ENCODE data around the gene LHX4. TPM values are rescaled to one million over a fixed set of nuclear protein-coding genes. Genes with fewer than 3 reads are reported as not detected.

LHX4 gene
- total and polyA plus RNA-seq, 5 donors: 0.02 TPM; not detected in 4

GRCh38 chr1:180262628-180263488 is 32.8 kb downstream of the LHX4 start:
- no peak for ATAC-seq
- H3K4me3 ChIP-seq (ENCODE audit: low read length): no peak overlapping the region
- DNase-seq: no peak
- H3K4me1 ChIP-seq (ENCODE audit: control insufficient read depth, insufficient read depth, low read length): no peaks in the 10 kb centered on the region
- H3K27ac ChIP-seq (ENCODE audit: low read length): no peak overlapping the region
- H3K9me3 ChIP-seq (ENCODE audit: control insufficient read depth, low read length): no peaks in the 10 kb centered on the region
- WGBS: 73% methylated on average over 12 of the region's 12 CpGs
- H3K27me3 ChIP-seq (ENCODE audit: control insufficient read depth, insufficient read depth): no peaks in the 10 kb centered on the region
- intact Hi-C loops (cut with DNase I): no loop called here

GRCh38 chr1:180264595-180264994 is 34.5 kb downstream of the LHX4 start:
- no peak overlapping the region for H3K4me3 ChIP-seq (ENCODE audit: low read length)
- H3K4me1 ChIP-seq (ENCODE audit: control insufficient read depth, insufficient read depth, low read length): no peaks in the 10 kb centered on the region
- no peaks in the 10 kb centered on the region for H3K9me3 ChIP-seq (ENCODE audit: control insufficient read depth, low read length)
- DNase-seq (no peak), ATAC-seq (no peak)
- intact Hi-C loops (cut with DNase I): no loop called here
- 66% methylated on average over 2 of the region's 2 CpGs for WGBS
- H3K27me3 ChIP-seq (ENCODE audit: control insufficient read depth, insufficient read depth): no peaks in the 10 kb centered on the region
- no peak overlapping the region for H3K27ac ChIP-seq (ENCODE audit: low read length)

DNA sequence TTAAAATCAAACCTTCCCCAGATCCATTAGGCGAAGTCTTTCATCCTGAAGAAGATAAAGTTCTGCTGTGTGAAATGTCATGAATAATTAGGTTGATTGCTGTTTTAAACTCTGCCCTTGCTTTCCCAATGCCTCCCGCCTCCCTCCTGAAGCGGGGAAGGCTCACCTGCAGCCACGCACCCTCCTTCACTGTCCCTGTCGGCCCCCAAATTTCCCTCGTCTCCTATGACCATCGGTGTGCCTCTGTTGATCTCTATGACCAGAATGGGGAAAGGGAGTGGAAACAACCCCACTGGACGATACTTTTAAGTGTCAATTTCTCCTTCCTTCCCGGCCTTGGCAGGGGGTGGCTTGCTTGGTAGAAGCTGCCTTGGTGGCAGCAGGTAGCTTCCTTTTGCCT is 35.1 kb downstream of the LHX4 start:
- ATAC-seq (no peak), DNase-seq (no peak)
- no peaks in the 10 kb centered on the region for H3K9me3 ChIP-seq (ENCODE audit: control insufficient read depth, low read length)
- H3K4me3 ChIP-seq (ENCODE audit: low read length): no peak overlapping the region
- no peaks in the 10 kb centered on the region for H3K27me3 ChIP-seq (ENCODE audit: control insufficient read depth, insufficient read depth)
- H3K27ac ChIP-seq (ENCODE audit: low read length): no peak overlapping the region
- WGBS: 80% methylated on average over 9 of the region's 9 CpGs
- intact Hi-C loops (cut with DNase I): no loop called here
- H3K4me1 ChIP-seq (ENCODE audit: control insufficient read depth, insufficient read depth, low read length): no peaks in the 10 kb centered on the region

DNA sequence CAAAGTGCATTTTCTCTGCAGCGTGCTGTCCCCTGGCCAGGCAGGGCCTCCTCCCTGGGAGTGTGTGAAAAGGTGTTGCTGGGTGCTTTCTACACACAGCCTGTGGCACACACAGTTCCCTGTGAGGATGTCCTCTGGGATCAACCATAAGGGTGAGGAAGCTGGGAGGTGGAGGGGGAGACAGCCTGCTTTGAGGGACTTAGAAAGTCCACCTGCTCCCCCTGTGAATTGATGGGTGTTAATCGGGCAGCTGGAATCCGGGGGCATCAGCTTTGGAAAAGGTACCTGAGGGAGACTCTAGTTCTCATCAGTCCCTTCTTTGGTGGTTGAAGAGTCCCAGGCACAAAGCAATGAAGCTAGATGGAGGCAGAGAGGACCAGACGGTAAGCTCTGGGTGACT is 35.8 kb downstream of the LHX4 start:
- intact Hi-C loops (cut with DNase I): no loop called here

GRCh38 chr1:180266275-180267210 is 36.5 kb downstream of the LHX4 start:
- H3K4me1 ChIP-seq (ENCODE audit: control insufficient read depth, insufficient read depth, low read length): no peaks in the 10 kb centered on the region
- ATAC-seq: no peak
- H3K9me3 ChIP-seq (ENCODE audit: control insufficient read depth, low read length): no peaks in the 10 kb centered on the region
- H3K4me3 ChIP-seq (ENCODE audit: low read length): no peak overlapping the region
- no peaks in the 10 kb centered on the region for H3K27me3 ChIP-seq (ENCODE audit: control insufficient read depth, insufficient read depth)
- H3K27ac ChIP-seq (ENCODE audit: low read length): no peak overlapping the region
- DNase-seq: peak in 1 of 3 donors; percentile 48
- intact Hi-C loops (cut with DNase I): no loop called here
- WGBS: 85% methylated on average over 28 of the region's 28 CpGs

More for the DNA sequence above, 35.8 kb downstream of the LHX4 start:
- DNase-seq (no peak), ATAC-seq (no peak)
- H3K4me1 ChIP-seq (ENCODE audit: control insufficient read depth, insufficient read depth, low read length): no peaks in the 10 kb centered on the region
- no peaks in the 10 kb centered on the region for H3K9me3 ChIP-seq (ENCODE audit: control insufficient read depth, low read length)
- H3K4me3 ChIP-seq (ENCODE audit: low read length): no peak overlapping the region
- no peak overlapping the region for H3K27ac ChIP-seq (ENCODE audit: low read length)
- no peaks in the 10 kb centered on the region for H3K27me3 ChIP-seq (ENCODE audit: control insufficient read depth, insufficient read depth)
- 79% methylated on average over 4 of the region's 4 CpGs for WGBS

- ATAC-seq (no peak), DNase-seq (peak in 1 of 3 donors; percentile 27)
- H3K27ac ChIP-seq (ENCODE audit: low read length): no peak overlapping the region
- no peaks in the 10 kb centered on the region for H3K4me1 ChIP-seq (ENCODE audit: control insufficient read depth, insufficient read depth, low read length)
- 91% methylated on average over 12 of the region's 12 CpGs for WGBS
- no peak overlapping the region for H3K4me3 ChIP-seq (ENCODE audit: low read length)
- no peaks in the 10 kb centered on the region for H3K27me3 ChIP-seq (ENCODE audit: control insufficient read depth, insufficient read depth)
- no peaks in the 10 kb centered on the region for H3K9me3 ChIP-seq (ENCODE audit: control insufficient read depth, low read length)
- intact Hi-C loops (cut with DNase I): no loop called here
These were observed 37.1 kb downstream of the LHX4 start for GRCh38 chr1:180267211-180267561.

GRCh38 chr1:180267761-180268555 is 37.9 kb downstream of the LHX4 start:
- no peaks in the 10 kb centered on the region for H3K4me1 ChIP-seq (ENCODE audit: control insufficient read depth, insufficient read depth, low read length)
- no peaks in the 10 kb centered on the region for H3K9me3 ChIP-seq (ENCODE audit: control insufficient read depth, low read length)
- peak in 2 of 3 donors; percentile 50 to 65 for DNase-seq
- H3K27ac ChIP-seq (ENCODE audit: low read length): no peak overlapping the region
- intact Hi-C loops (cut with DNase I): no loop called here
- no peak for ATAC-seq
- H3K27me3 ChIP-seq (ENCODE audit: control insufficient read depth, insufficient read depth): no peaks in the 10 kb centered on the region
- WGBS: 70% methylated on average over 5 of the region's 5 CpGs
- H3K4me3 ChIP-seq (ENCODE audit: low read length): no peak overlapping the region

DNA sequence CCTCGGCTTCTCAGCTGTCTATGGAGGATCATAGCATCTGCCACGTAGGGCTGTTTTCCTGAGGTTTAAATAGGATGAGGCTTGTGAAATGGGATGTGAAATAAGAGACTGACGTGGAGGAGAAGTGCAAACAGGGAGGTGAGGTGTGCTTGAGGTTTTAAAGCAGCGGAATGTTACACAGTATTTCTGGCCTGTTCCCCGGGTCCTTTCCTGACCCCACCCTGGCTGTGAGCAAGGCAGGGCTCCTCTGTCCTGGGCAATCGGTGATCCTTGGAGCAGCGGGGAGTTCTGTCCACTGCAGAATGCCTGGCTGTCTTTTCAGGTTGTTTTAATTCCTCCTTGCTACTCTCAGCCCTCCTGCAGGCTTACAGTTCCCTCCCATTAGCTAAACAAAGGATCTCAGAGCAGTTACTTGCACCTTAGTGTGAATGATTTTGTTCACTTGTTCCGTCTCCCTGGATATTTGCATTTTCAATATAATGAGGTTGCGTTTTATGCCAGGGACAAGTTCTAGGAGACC is 38.6 kb downstream of the LHX4 start:
- ATAC-seq (no peak), DNase-seq (no peak)
- Histone ChIP-seq H3K27me3 (ENCODE audit: control insufficient read depth, insufficient read depth) (no peaks in the 10 kb centered on the region), H3K4me1 (ENCODE audit: control insufficient read depth, insufficient read depth, low read length) (no peaks in the 10 kb centered on the region), H3K4me3 (ENCODE audit: low read length) (no peak overlapping the region), H3K9me3 (ENCODE audit: control insufficient read depth, low read length) (no peaks in the 10 kb centered on the region), H3K27ac (ENCODE audit: low read length) (no peak overlapping the region)
- intact Hi-C loops (cut with DNase I): no loop called here
- WGBS: 68% methylated on average over 9 of the region's 9 CpGs

DNA sequence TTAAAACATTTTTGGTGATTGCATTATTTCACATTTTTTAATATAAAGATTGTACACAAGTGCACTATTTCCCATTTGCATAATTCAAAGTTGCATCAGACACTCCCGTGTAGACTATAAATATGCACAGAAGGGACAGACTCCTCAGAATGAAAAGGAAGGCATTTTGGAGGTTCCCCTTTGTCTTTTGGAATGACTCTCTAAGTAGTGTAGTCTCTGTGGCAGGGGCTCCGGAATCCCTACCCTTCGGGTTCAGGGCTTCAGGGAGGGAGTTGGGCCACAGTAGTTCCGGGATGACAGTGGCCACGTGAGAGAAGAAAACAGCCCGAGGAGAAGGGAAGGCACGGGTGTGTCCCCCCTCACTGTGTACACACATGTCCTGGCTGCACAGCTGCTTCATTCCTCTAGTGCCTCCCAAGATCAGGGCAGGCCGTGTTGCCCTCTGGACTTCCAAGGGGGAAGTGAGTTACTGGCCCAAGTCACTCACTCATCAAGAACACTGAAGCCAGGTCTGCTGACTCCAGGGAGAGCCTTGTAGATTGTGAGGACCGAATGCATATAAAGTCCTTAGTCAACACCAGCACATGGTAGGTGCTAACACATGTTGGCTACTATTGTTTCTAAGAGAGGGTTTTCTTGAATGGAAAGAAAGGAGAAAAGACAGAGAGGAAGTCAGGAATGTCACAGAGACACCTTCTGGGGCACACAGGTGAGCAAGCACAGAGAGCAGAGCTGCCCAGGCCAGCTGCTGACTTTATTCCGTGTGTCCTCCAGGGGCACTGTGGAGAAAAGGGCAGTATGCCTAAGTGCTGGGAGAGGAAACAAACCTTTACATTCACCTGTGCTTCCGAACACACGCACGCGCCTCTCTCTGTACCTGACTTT is 39.8 kb downstream of the LHX4 start:
- Histone ChIP-seq H3K27me3 (ENCODE audit: control insufficient read depth, insufficient read depth) (no peaks in the 10 kb centered on the region), H3K27ac (ENCODE audit: low read length) (no peak overlapping the region), H3K4me3 (ENCODE audit: low read length) (no peak overlapping the region), H3K9me3 (ENCODE audit: control insufficient read depth, low read length) (no peaks in the 10 kb centered on the region), H3K4me1 (ENCODE audit: control insufficient read depth, insufficient read depth, low read length) (no peaks in the 10 kb centered on the region)
- intact Hi-C loops (cut with DNase I): no loop called here
- ATAC-seq: peak; percentile 45 to 66
- peak; percentile 39 to 55 (median 48) for DNase-seq
- 75% methylated on average over 14 of the region's 14 CpGs for WGBS

All from right cardiac atrium (tissue), 5 donors.